ENCODE data around the gene TNNC2.

TNNC2 gene

DNA sequence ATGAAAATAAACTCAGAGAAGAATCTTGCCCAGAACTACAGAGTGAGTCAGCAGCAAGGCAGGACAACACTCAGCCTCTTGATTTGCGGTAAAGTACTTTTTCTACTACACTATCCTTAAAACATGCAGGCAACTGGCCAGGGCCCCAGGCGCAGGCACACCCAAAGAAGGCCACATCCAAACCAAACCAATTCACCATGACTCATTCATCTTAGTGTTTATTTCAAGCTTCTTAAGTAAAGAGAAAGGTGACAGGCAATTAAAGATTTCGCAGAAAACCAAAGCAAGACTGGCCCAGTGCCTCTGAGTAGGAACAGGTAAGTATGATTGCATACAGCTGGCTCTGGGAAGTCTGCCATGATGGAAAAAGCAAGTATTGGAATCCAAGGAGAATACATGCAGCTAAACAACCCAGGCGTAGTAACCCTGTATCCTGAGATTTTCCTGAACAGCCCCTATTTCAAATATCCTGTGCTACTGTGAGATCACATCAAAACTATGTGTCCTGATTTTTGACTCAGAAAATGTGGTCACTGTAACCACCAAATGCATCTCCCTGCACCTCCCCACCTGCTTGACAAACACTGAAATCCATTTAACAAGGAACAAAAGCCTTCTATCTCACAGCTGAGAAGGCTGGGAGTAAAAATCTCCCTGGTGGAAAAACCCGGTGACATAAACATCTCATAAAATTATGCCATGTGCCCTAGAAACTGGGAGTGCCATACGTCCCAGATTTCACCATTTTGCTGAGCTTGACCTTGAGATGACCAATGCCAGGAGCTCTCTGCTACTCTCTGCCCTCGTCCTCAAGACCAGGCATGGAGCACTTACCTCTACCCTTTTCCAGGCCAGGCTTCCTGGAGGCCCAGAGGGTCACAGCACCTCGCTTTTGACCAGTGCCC, 47.8 kb downstream of the TNNC2 start:
- no peak for DNase-seq

DNA sequence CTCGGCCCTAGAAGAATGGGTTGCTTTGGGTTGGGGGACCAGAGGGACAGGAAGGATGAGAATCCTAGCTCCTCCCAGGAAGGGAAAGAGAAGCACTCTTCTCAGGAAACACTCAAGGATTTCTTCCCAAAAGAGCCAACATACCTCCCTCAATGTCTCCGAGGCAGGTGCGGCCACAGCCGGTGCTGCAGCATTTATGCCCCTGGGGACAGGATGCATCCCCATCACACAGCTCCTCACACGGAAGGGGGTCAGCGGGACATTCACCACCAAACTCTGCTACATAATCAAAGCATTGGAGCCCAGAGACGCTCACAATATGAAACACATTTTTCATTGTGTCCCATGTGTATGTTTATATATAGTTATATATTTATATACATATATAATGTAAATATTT, 50.2 kb downstream of the TNNC2 start:
- no peak for DNase-seq

DNA sequence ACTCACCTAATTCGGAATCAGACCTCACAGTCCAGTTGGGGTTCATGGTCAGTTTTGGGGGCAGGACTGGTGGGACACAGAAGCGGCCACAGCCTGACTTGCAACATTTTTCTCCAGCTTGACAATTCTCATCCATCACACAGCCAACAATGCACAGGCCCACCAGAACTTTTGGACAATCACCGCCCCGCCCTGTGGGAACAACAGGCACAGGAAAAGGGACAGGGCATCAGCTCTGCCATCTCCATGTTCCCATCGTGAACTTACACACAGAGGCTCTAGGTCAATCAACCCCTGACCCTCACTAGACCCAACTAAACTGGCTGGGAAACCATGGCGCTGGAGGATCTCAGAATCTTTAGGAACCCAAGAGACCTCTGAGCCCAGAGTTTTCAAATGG, 51.7 kb downstream of the TNNC2 start:
- no peak for DNase-seq

DNA sequence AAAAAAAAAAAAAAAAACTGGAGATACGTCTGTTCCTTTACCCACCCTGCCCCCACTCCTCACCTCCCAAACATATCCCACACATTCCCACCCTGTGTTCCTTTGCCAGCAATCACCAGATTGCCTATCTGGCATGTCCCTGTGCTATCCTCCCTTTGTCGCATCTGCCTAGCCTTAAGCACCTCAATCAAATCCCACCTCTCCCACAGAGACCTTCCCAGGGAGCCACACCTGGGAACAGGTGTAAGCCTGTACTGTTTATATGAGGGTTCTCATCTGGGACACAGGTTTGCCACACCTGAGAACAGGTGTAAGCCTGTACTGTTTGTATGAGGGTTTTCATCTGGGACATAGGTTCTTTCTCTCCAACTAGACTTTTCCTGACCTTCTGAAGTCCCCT, 52.2 kb downstream of the TNNC2 start:
- DNase-seq: peak; percentile 36

Measured in NCI-H146 (cell line).